ENCODE results near the gene NLRP1. TPM values are rescaled to one million over a fixed set of nuclear protein-coding genes. Genes with fewer than 3 reads are reported as not detected.

The NLRP1 gene
- total and polyA plus RNA-seq, 10 of the 15 experiments (the other 5 are each of a cell fraction or from before 2014, with no cell fraction given): 2.8 to 21.8 (median 11.9) TPM

DNA sequence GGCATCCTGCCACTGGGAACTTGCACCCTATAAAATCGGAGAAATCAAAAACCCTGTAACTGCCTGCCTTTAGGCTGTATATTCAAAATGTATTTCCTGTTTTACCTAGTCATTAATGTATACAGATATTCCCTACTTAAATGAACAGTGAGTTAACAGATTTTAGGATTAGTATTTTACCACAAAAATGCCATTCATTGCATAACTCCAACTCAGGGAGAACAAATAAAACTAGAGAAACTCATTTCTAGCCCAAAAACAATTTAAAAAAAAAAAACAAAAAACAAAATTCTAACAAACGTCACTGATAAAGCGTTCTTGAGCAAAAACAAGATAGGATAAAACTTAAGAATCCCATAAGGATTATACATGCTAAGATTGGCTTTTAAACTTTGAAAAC is 111.8 kb downstream of the NLRP1 start:
- SMC1A ChIA-PET (ENCODE audit: uncharacterized antibody, unreplicated experiment): no interaction called here

DNA sequence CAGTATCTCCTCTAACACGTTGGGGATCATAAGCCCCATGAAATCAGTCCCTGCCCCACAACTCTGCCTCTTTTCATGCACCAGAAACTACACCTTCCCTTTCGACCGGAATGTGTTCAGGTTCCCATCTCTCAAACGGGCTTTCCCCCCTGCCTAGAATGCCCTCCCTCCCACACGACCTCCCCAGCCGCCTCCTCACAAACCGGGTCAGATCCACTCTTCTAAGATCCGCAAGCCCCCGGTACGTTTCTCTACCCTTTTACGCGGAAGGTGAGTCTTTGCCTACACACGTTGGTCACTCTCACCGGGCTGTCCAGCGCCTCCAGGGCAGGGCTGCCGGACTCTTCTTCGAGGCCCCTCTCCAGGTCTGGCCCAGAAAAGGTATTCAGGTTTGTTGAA is 116.2 kb downstream of the NLRP1 start:
- Histone ChIP-seq H4K20me1 (ENCODE audit: control insufficient read depth, insufficient read depth) (no peaks in the 10 kb centered on the region), H3K79me2 (ENCODE audit: control insufficient read depth, insufficient read depth, low read length) (peaks cover 58% of the 10 kb centered on the region), H3K4me1 (ENCODE audit: control insufficient read depth, insufficient read depth, low read length) (no peaks in the 10 kb centered on the region), H3K9me3 (replicated peaks; ENCODE audit: control insufficient read depth, insufficient read depth, low read length) (no peaks in the 10 kb centered on the region), H3K27ac (ENCODE audit: control insufficient read depth, insufficient read depth) (peak overlapping the region; percentile 76), H2AFZ (ENCODE audit: control insufficient read depth, low read depth, low read length) (peak overlapping the region; percentile 62), H3K9ac (ENCODE audit: control insufficient read depth, insufficient read depth, low read length) (peak overlapping the region; percentile 92), H3K4me3 (peak overlapping the region; percentile 87), H3K27me3 (replicated peaks in 1 of 2; ENCODE audit: control insufficient read depth in 2 of 2, insufficient read depth in 2 of 2, low read length in 1 of 2) (no peaks in the 10 kb centered on the region), H3K36me3 (ENCODE audit: control insufficient read depth in 2 of 2, insufficient read depth in 2 of 2, low read length in 1 of 2) (peaks cover 0 to 8% of the 10 kb centered on the region in 2 experiments), H3K4me2 (ENCODE audit: control insufficient read depth, insufficient read depth) (peak overlapping the region; percentile 79)
- RAD21 ChIA-PET (ENCODE audit: unreplicated experiment): no interaction called here
- TF ChIP-seq BCL11A (IDR thresholded peaks at IDR 0.05; ENCODE audit: low read depth, low read length): no peak
- no peak for TF ChIP-seq RUNX3 (IDR thresholded peaks at IDR 0.05; ENCODE audit: low read length)
- ATAC-seq: peak; percentile 25
- SMC1A ChIA-PET (ENCODE audit: uncharacterized antibody, unreplicated experiment): interaction anchor here (0.6 to 1.3 kb wide), 4 partner anchors 17 to 905 kb away, joined by 3 read pairs; partner anchors contain the start of gene C1QBP
- DNase-seq (ENCODE audit: low read depth, low spot score): no peak
- no peak for FAIRE-seq
- in situ Hi-C loops (cut with MboI): no loop called here
- BruUV-seq (replicated peaks): no TSS peak
- intact Hi-C loops (cut with micrococcal nuclease; ENCODE audit: unreplicated experiment): no loop called here
- CTCF ChIA-PET: interaction anchor here (0.6 to 1.4 kb wide), 4 partner anchors 11 to 360 kb away, joined by 4 to 5 read pairs (median 4); no protein-coding TSS in a partner anchor
- WGBS (ENCODE audit: insufficient coverage, insufficient replicate concordance, low lambda C conversion rate, missing lambda C conversion rate): under 1% methylated on average over 11 of the region's 17 CpGs
- POLR2A ChIA-PET: interaction anchor here (1.2 to 2.3 kb wide), 3 partner anchors 17 to 29 kb away, joined by 4 to 7 read pairs (median 6); partner anchors contain the start of gene C1QBP

More for the DNA sequence above, 111.8 kb downstream of the NLRP1 start:
- CTCF ChIA-PET: no interaction called here
- Histone ChIP-seq H2AFZ (ENCODE audit: control insufficient read depth, low read depth, low read length) (no peak overlapping the region), H3K4me1 (ENCODE audit: control insufficient read depth, insufficient read depth, low read length) (no peaks in the 10 kb centered on the region), H3K9ac (ENCODE audit: control insufficient read depth, insufficient read depth, low read length) (no peak overlapping the region), H3K27me3 (replicated peaks in 1 of 2; ENCODE audit: control insufficient read depth in 2 of 2, insufficient read depth in 2 of 2, low read length in 1 of 2) (no peaks in the 10 kb centered on the region), H3K9me3 (replicated peaks; ENCODE audit: control insufficient read depth, insufficient read depth, low read length) (no peaks in the 10 kb centered on the region), H3K36me3 (ENCODE audit: control insufficient read depth in 2 of 2, insufficient read depth in 2 of 2, low read length in 1 of 2) (peaks cover 0 to 17% of the 10 kb centered on the region in 2 experiments; a peak in 3 of 4 replicates), H4K20me1 (ENCODE audit: control insufficient read depth, insufficient read depth) (0 out of 2 replicates have a peak, but pooled peaks cover 2% of the 10 kb centered on the region), H3K4me2 (ENCODE audit: control insufficient read depth, insufficient read depth) (no peak overlapping the region), H3K4me3 (no peak overlapping the region), H3K27ac (ENCODE audit: control insufficient read depth, insufficient read depth) (no peak overlapping the region), H3K79me2 (ENCODE audit: control insufficient read depth, insufficient read depth, low read length) (peaks cover 16% of the 10 kb centered on the region)
- no peak for TF ChIP-seq BMI1 (IDR thresholded peaks at IDR 0.05; ENCODE audit: borderline replicate concordance)
- no peak for TF ChIP-seq SREBF1 (IDR thresholded peaks at IDR 0.05; ENCODE audit: low read length)
- TF ChIP-seq GATAD2B (conservative IDR thresholded peaks at IDR 0.05; ENCODE audit: low read depth): no peak
- TF ChIP-seq EGR1 (IDR thresholded peaks at IDR 0.05; ENCODE audit: borderline replicate concordance in 1 of 2, low read depth in 2 of 2, low read length in 2 of 2): no peak
- TF ChIP-seq GABPA (IDR thresholded peaks at IDR 0.05; ENCODE audit: low read depth): no peak
- TF ChIP-seq, protein P1, sequence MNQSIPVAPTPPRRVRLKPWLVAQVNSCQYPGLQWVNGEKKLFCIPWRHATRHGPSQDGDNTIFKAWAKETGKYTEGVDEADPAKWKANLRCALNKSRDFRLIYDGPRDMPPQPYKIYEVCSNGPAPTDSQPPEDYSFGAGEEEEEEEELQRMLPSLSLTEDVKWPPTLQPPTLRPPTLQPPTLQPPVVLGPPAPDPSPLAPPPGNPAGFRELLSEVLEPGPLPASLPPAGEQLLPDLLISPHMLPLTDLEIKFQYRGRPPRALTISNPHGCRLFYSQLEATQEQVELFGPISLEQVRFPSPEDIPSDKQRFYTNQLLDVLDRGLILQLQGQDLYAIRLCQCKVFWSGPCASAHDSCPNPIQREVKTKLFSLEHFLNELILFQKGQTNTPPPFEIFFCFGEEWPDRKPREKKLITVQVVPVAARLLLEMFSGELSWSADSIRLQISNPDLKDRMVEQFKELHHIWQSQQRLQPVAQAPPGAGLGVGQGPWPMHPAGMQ (IDR thresholded peaks at IDR 0.05; ENCODE audit: borderline replicate concordance): no peak
- TF ChIP-seq NFIC (IDR thresholded peaks at IDR 0.05; ENCODE audit: low read depth, low read length): no peak
- intact Hi-C loops (cut with micrococcal nuclease; ENCODE audit: unreplicated experiment): no loop called here
- no peak for FAIRE-seq
- WGBS (ENCODE audit: insufficient coverage, insufficient replicate concordance, low lambda C conversion rate, missing lambda C conversion rate): 80% methylated on average over 3 of the region's 3 CpGs
- RAD21 ChIA-PET (ENCODE audit: unreplicated experiment): no interaction called here
- BruUV-seq (replicated peaks): no TSS peak
- POLR2A ChIA-PET: no interaction called here
- ATAC-seq: no peak
- in situ Hi-C loops (cut with MboI): no loop called here
- no peak for DNase-seq (ENCODE audit: low read depth, low spot score)
